HEK293 (cell line): ENCODE results near the gene USP35.

Experiments used
- CTCF ChIA-PET: fragments of 350-600 bp; formaldehyde crosslinking; extraction: SDS; loops from one replicate; lab custom pipeline; 2021; ENCODE audit warnings: antibody characterized with exemption; lab: Yijun Ruan, JAX
- POLR2A ChIA-PET: fragments of 300-600 bp; formaldehyde crosslinking; extraction: SDS; loops from one replicate; lab custom pipeline; 2020; ENCODE audit warnings: antibody characterized with exemption, inconsistent platforms; lab: Yijun Ruan, JAX
- H3K27ac ChIP-seq: fragments of 200-500 bp; sonication (Bioruptor generic); 2 replicates; pipeline ENCODE4 v1.5.1; 2014; ENCODE audit warnings: low read depth, low read length, control low read depth, inconsistent platforms; ENCODE audit errors: extremely low read depth
- H3K36me3 ChIP-seq, 2 experiments: fragments of 200-500 bp in 1 of 2; sonication (Bioruptor generic) in 1 of 2; 1 replicate in 1 of 2; 2 replicates in 1 of 2; pipeline ENCODE4 v1.5.1; 2014 to 2017; ENCODE audit warnings: inconsistent platforms in 2 of 2, low read length in 2 of 2; ENCODE audit not compliant: control insufficient read depth in 2 of 2, insufficient read depth in 1 of 2
- H3K4me1 ChIP-seq: fragments of 200-500 bp; sonication (Bioruptor generic); 2 replicates; pipeline ENCODE4 v1.5.1; 2014; ENCODE audit warnings: mild to moderate bottlenecking, low read length, inconsistent platforms; ENCODE audit not compliant: control insufficient read depth, insufficient read depth
- H3K4me3 ChIP-seq: 2 replicates; pipeline ENCODE4 v1.5.1; 2011; ENCODE audit warnings: low read depth, mild to moderate bottlenecking, control low read depth, low read length, moderate library complexity
- H3K9me3 ChIP-seq: fragments of 200-500 bp; sonication (Bioruptor generic); 2 replicates; pipeline ENCODE4 v1.5.1; 2014; ENCODE audit warnings: low read depth, low read length, inconsistent platforms; ENCODE audit not compliant: control insufficient read depth, insufficient read depth
- GLI4 ChIP-seq: fragments of 450-650 bp; formaldehyde crosslinking; IDR thresholded peaks from 2 replicates; pipeline ENCODE4 v1.5.1; 2016; ENCODE audit warnings: missing biosample characterization, missing genetic modification characterization
- HIC1 ChIP-seq: fragments of 450-650 bp; formaldehyde crosslinking; IDR thresholded peaks from 2 replicates; pipeline ENCODE4 v1.5.1; 2016; ENCODE audit warnings: missing biosample characterization, missing genetic modification characterization
- KLF1 ChIP-seq: fragments of 450-650 bp; formaldehyde crosslinking; IDR thresholded peaks from 2 replicates; pipeline ENCODE4 v1.5.1; 2016; ENCODE audit warnings: missing biosample characterization, missing genetic modification characterization
- KLF7 ChIP-seq: fragments of 450-650 bp; formaldehyde crosslinking; IDR thresholded peaks from 2 replicates; pipeline ENCODE4 v1.5.1; 2016; ENCODE audit warnings: missing biosample characterization, missing genetic modification characterization, borderline replicate concordance
- RBAK ChIP-seq: fragments of 450-650 bp; formaldehyde crosslinking; IDR thresholded peaks from 2 replicates; pipeline ENCODE4 v1.5.1; 2016; ENCODE audit warnings: missing biosample characterization, missing genetic modification characterization
- SALL2 ChIP-seq: fragments of 450-650 bp; formaldehyde crosslinking; IDR thresholded peaks from 2 replicates; pipeline ENCODE4 v1.5.0; 2017; ENCODE audit warnings: missing biosample characterization, mild to moderate bottlenecking, missing genetic modification characterization, borderline replicate concordance
- ZBTB20 ChIP-seq: fragments of 450-650 bp; formaldehyde crosslinking; IDR thresholded peaks from 2 replicates; pipeline ENCODE4 v1.5.1; 2016; ENCODE audit warnings: missing biosample characterization, missing genetic modification characterization
- ZBTB26 ChIP-seq: fragments of 450-650 bp; formaldehyde crosslinking; optimal IDR thresholded peaks from 2 replicates; pipeline ENCODE3; 2016; ENCODE audit warnings: missing biosample characterization, mild to moderate bottlenecking, missing genetic modification characterization
- ZNF112 ChIP-seq: fragments of 450-650 bp; formaldehyde crosslinking; IDR thresholded peaks from 2 replicates; pipeline ENCODE4 v1.5.0; 2017; ENCODE audit warnings: missing biosample characterization, missing genetic modification characterization
- ZNF114 ChIP-seq: fragments of 450-650 bp; formaldehyde crosslinking; IDR thresholded peaks from 2 replicates; pipeline ENCODE4 v1.5.0; 2017; ENCODE audit warnings: missing biosample characterization, missing genetic modification characterization
- ZNF132 ChIP-seq: fragments of 450-650 bp; formaldehyde crosslinking; IDR thresholded peaks from 2 replicates; pipeline ENCODE4 v1.5.1; 2017; ENCODE audit warnings: missing biosample characterization, missing genetic modification characterization, borderline replicate concordance
- ZNF157 ChIP-seq: fragments of 450-650 bp; formaldehyde crosslinking; IDR thresholded peaks from 2 replicates; pipeline ENCODE4 v1.5.1; 2016; ENCODE audit warnings: missing biosample characterization, missing genetic modification characterization
- ZNF169 ChIP-seq: fragments of 450-650 bp; formaldehyde crosslinking; IDR thresholded peaks from 2 replicates; pipeline ENCODE4 v1.5.1; 2016; ENCODE audit warnings: missing biosample characterization, missing genetic modification characterization
- ZNF214 ChIP-seq: fragments of 450-650 bp; formaldehyde crosslinking; IDR thresholded peaks from 2 replicates; pipeline ENCODE4 v1.5.1; 2017; ENCODE audit warnings: missing biosample characterization, mild to moderate bottlenecking, missing genetic modification characterization, borderline replicate concordance
- ZNF239 ChIP-seq: fragments of 450-650 bp; formaldehyde crosslinking; IDR thresholded peaks from 2 replicates; pipeline ENCODE4 v1.5.1; 2016; ENCODE audit warnings: missing biosample characterization, missing genetic modification characterization
- ZNF292 ChIP-seq: fragments of 450-650 bp; formaldehyde crosslinking; IDR thresholded peaks from 2 replicates; pipeline ENCODE4 v1.5.1; 2016; ENCODE audit warnings: low read depth, missing biosample characterization, missing genetic modification characterization, borderline replicate concordance
- ZNF311 ChIP-seq: fragments of 450-650 bp; formaldehyde crosslinking; IDR thresholded peaks from 2 replicates; pipeline ENCODE4 v1.5.1; 2017; ENCODE audit warnings: missing biosample characterization, missing genetic modification characterization, borderline replicate concordance
- ZNF362 ChIP-seq: fragments of 450-650 bp; formaldehyde crosslinking; IDR thresholded peaks from 2 replicates; pipeline ENCODE4 v1.5.1; 2016; ENCODE audit warnings: missing biosample characterization, missing genetic modification characterization
- ZNF426 ChIP-seq: fragments of 450-650 bp; formaldehyde crosslinking; IDR thresholded peaks from 2 replicates; pipeline ENCODE4 v1.5.1; 2017; ENCODE audit warnings: missing biosample characterization, missing genetic modification characterization, mild to moderate bottlenecking, inconsistent platforms, moderate library complexity
- ZNF530 ChIP-seq: fragments of 450-650 bp; formaldehyde crosslinking; IDR thresholded peaks from 2 replicates; pipeline ENCODE4 v1.5.1; 2016; ENCODE audit warnings: low read depth, missing biosample characterization, missing genetic modification characterization
- ZNF555 ChIP-seq: fragments of 450-650 bp; formaldehyde crosslinking; conservative IDR thresholded peaks from 2 replicates; pipeline ENCODE4 v1.5.1; 2017; ENCODE audit warnings: missing biosample characterization, mild to moderate bottlenecking, missing genetic modification characterization, inconsistent platforms
- ZNF585B ChIP-seq: fragments of 450-650 bp; formaldehyde crosslinking; IDR thresholded peaks from 2 replicates; pipeline ENCODE4 v1.5.1; 2016; ENCODE audit warnings: missing biosample characterization, missing genetic modification characterization
- ZNF660 ChIP-seq: fragments of 450-650 bp; IDR thresholded peaks from 2 replicates; pipeline ENCODE4 v1.5.1; 2018; ENCODE audit warnings: missing biosample characterization, mild to moderate bottlenecking, missing genetic modification characterization
- ZNF664 ChIP-seq: fragments of 450-650 bp; formaldehyde crosslinking; IDR thresholded peaks from 2 replicates; pipeline ENCODE4 v1.5.1; 2016; ENCODE audit warnings: missing biosample characterization, missing genetic modification characterization
- ZNF677 ChIP-seq: fragments of 450-650 bp; IDR thresholded peaks from 2 replicates; pipeline ENCODE4 v1.5.0; 2018; ENCODE audit warnings: missing biosample characterization, mild to moderate bottlenecking, missing genetic modification characterization, moderate library complexity
- ZNF837 ChIP-seq: fragments of 450-650 bp; formaldehyde crosslinking; IDR thresholded peaks from 2 replicates; pipeline ENCODE4 v1.5.1; 2016; ENCODE audit warnings: missing biosample characterization, missing genetic modification characterization
- TF ChIP-seq, protein P1 (sequence below): fragments of 450-650 bp; formaldehyde crosslinking; IDR thresholded peaks from 2 replicates; pipeline ENCODE4 v1.5.1; 2017; ENCODE audit warnings: missing biosample characterization, mild to moderate bottlenecking, missing genetic modification characterization, moderate library complexity

Gene USP35

DNA sequence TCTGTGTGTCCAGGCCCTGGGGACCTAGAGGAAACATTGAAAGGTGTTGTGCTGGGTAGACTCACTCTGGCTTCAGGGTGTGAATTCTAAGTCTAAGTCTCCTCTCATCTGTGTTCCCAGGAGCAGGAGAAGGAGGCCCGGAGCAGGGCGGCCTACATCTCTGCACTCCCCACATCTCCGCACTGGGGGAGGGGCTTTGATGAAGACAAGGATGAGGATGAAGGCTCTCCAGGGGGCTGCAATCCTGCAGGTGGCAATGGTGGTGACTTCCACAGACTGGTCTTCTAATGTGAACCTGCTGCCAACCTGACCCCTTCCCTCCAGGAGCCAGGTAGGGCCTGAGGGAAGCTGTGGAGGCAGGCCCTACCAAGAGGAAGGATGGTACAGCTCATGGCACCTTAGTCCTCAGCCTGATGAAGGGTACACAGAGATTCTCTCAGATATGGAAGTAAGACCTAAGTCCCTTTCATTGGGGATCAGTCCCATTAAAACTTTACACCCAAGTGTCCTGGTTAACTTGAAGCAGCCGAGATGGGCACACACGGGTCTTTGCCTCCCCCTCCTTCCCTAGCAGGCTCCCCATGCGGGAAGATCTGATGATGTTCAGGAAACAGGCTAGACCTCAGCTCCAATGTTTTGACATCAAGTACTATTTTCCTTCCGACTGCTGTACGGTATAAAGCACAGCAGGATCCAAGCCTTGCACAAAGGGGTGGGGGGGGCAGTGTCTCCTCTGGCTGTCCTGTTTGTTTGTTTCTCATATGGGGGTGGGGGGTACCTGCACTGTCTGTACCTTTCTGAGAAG, 25.0 kb downstream of the USP35 start:
- no peak overlapping the region for H3K4me3 ChIP-seq
- H3K27ac ChIP-seq: no peak overlapping the region
- no peak for TF ChIP-seq ZNF664 (tag by site-specific recombination)
- no peak for TF ChIP-seq RBAK
- TF ChIP-seq ZBTB26 (tag by site-specific recombination): no peak
- TF ChIP-seq ZNF132: no peak
- TF ChIP-seq ZNF112 (tag by site-specific recombination): no peak
- no peak for TF ChIP-seq GLI4
- no peak for TF ChIP-seq ZNF362 (tag by site-specific recombination)
- TF ChIP-seq ZNF157: no peak
- TF ChIP-seq HIC1: no peak
- TF ChIP-seq ZNF530 (tag by site-specific recombination): no peak
- no peak for TF ChIP-seq ZNF585B (tag by site-specific recombination)
- TF ChIP-seq ZNF660 (tag by site-specific recombination): no peak
- TF ChIP-seq ZNF239 (tag by site-specific recombination): no peak
- TF ChIP-seq ZNF311 (tag by site-specific recombination): no peak
- TF ChIP-seq ZNF214 (tag by site-specific recombination): no peak
- no peak for TF ChIP-seq ZNF114 (tag by site-specific recombination)
- no peak for TF ChIP-seq ZBTB20 (tag by site-specific recombination)
- TF ChIP-seq KLF7 (tag by site-specific recombination): no peak
- no peak for TF ChIP-seq ZNF837 (tag by site-specific recombination)
- peaks cover 0 to 64% of the 10 kb centered on the region in 2 experiments; a peak in 2 of 3 replicates for H3K36me3 ChIP-seq
- CTCF ChIA-PET: interaction anchor here (0.6 kb wide), 1 partner anchor 15 kb away, joined by 3 read pairs; no protein-coding TSS in a partner anchor
- no peaks in the 10 kb centered on the region for H3K4me1 ChIP-seq
- no peaks in the 10 kb centered on the region for H3K9me3 ChIP-seq
- POLR2A ChIA-PET: interaction anchor here (0.6 kb wide), 1 partner anchor 109 kb away, joined by 6 read pairs; no protein-coding TSS in a partner anchor

- peaks cover 0 to 63% of the 10 kb centered on the region in 2 experiments; a peak in 2 of 3 replicates for H3K36me3 ChIP-seq
- CTCF ChIA-PET: no interaction called here
- POLR2A ChIA-PET: interaction anchor here (0.6 kb wide), 1 partner anchor 109 kb away, joined by 6 read pairs; no protein-coding TSS in a partner anchor
- TF ChIP-seq ZNF426 (no peak), KLF1 (tag by site-specific recombination) (no peak), ZNF677 (tag by site-specific recombination) (no peak), ZNF169 (tag by site-specific recombination) (no peak), ZNF292 (tag by site-specific recombination) (no peak), SALL2 (tag by site-specific recombination) (no peak), GLI4 (no peak), ZNF555 (tag by site-specific recombination) (no peak)
- TF ChIP-seq, protein P1, sequence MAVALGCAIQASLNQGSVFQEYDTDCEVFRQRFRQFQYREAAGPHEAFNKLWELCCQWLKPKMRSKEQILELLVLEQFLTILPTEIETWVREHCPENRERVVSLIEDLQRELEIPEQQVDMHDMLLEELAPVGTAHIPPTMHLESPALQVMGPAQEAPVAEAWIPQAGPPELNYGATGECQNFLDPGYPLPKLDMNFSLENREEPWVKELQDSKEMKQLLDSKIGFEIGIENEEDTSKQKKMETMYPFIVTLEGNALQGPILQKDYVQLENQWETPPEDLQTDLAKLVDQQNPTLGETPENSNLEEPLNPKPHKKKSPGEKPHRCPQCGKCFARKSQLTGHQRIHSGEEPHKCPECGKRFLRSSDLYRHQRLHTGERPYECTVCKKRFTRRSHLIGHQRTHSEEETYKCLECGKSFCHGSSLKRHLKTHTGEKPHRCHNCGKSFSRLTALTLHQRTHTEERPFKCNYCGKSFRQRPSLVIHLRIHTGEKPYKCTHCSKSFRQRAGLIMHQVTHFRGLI (tag by site-specific recombination): no peak
These were observed 25.8 kb downstream of the USP35 start for GRCh38 chr11:78214331-78215194.

More at GRCh38 chr11:78214331-78215194, 25.8 kb downstream of the USP35 start:
- H3K4me1 ChIP-seq: no peaks in the 10 kb centered on the region
- no peak overlapping the region for H3K4me3 ChIP-seq
- no peak overlapping the region for H3K27ac ChIP-seq
- no peaks in the 10 kb centered on the region for H3K9me3 ChIP-seq
